ENCODE measurements around the gene SP5.

- TF ChIP-seq, protein P1, sequence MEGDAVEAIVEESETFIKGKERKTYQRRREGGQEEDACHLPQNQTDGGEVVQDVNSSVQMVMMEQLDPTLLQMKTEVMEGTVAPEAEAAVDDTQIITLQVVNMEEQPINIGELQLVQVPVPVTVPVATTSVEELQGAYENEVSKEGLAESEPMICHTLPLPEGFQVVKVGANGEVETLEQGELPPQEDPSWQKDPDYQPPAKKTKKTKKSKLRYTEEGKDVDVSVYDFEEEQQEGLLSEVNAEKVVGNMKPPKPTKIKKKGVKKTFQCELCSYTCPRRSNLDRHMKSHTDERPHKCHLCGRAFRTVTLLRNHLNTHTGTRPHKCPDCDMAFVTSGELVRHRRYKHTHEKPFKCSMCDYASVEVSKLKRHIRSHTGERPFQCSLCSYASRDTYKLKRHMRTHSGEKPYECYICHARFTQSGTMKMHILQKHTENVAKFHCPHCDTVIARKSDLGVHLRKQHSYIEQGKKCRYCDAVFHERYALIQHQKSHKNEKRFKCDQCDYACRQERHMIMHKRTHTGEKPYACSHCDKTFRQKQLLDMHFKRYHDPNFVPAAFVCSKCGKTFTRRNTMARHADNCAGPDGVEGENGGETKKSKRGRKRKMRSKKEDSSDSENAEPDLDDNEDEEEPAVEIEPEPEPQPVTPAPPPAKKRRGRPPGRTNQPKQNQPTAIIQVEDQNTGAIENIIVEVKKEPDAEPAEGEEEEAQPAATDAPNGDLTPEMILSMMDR (IDR thresholded peaks at IDR 0.05), result no peak
- TF ChIP-seq EZH2 (IDR thresholded peaks at IDR 0.05; ENCODE audit: borderline replicate concordance, insufficient read depth, low read depth, low read length, poor library complexity, severe bottlenecking), result no peak
These were observed 49.4 kb upstream of the SP5 start for GRCh38 chr2:170665743-170666142.

Data from B cell (primary cell).